HG03460 (cell line): Measurements from ENCODE around the gene CATSPERZ.

Experiments used
- ATAC-seq: cut with Tn5 transposase; IDR thresholded peaks from one replicate; pipeline ENCODE4 v1.9.1; 2021; ENCODE audit not compliant: unreplicated experiment

CATSPERZ gene

DNA sequence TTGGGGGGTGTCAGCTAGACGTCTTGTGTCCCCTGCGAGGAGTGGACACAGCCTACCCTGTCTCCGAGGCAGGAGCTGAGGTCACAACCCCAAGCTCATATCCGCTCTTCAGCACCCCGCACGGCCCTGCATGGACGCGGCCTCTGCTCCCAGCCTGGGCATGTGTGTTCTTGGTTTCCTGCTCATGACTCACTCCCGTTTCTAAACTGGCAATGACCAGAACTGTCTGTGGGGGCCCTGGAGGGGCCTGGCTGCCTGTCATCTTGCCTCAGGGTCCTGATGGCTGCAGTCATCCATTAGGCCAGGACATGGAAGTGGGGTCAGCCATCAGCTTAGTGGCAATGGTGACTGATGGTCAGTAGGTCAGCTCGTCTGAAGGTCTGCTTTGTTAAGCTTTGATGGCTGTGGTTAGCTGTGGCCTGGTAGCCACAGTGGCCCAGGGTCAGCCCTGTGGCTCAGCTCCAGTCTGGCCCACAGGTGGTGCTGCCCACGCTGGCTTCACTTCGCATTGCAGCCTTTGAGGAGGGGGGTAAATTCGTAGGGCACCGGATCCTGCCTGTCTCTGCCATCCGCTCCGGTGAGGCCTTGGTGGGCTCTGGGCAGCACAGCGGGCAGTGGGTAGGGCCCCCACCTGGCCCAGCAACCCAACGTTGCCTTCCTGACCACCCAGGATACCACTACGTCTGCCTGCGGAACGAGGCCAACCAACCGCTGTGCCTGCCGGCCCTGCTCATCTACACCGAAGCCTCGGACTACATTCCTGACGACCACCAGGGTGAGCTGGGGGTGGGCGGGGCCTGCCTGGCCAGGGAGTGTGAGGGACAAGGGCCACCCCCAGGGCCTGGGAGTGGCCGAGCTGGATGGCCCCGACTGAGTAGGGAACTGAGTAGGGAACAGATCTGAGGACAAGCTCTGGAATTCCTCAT is 36.9 kb upstream of the CATSPERZ start:
- no peak for ATAC-seq

DNA sequence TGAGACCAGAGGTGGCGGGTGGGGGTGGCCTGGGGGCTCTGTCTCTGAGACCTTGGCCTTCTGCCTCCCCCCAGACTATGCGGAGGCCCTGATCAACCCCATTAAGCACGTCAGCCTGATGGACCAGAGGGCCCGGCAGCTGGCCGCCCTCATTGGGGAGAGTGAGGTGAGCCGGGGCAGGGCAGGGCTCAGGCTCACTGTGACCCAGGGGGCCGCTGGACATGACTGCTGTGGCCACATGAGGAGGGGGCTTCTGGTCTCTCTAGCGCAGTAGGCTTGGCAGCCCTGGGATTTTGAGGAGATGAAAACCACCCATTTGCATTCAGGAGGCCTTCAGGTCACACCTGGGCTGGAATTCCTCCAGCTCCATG is 36.2 kb upstream of the CATSPERZ start:
- ATAC-seq: no peak

DNA sequence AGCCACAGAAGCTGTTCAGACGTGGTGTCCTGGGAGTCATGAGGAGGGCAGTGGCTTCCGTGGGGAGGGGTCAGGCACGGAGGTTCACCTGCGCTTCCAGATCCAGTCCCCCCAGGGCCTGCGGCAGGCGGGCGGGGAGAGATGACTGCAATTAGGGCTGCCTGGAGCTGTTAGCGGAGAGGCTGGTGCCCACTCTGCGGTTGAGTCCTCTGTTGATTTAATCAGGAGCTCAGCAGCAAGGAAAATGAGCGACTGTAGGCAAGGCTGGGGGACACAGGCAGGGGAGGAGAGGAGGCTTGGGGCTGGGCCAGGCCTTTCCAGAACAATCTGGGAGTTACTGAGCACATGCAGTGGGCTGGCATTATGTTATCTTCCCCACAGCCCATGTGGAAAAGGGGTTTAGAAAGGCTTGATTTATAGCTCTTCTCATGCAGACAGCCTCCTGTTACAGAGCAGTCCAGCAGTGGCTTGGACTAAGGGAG is 35.7 kb upstream of the CATSPERZ start:
- no peak for ATAC-seq

DNA sequence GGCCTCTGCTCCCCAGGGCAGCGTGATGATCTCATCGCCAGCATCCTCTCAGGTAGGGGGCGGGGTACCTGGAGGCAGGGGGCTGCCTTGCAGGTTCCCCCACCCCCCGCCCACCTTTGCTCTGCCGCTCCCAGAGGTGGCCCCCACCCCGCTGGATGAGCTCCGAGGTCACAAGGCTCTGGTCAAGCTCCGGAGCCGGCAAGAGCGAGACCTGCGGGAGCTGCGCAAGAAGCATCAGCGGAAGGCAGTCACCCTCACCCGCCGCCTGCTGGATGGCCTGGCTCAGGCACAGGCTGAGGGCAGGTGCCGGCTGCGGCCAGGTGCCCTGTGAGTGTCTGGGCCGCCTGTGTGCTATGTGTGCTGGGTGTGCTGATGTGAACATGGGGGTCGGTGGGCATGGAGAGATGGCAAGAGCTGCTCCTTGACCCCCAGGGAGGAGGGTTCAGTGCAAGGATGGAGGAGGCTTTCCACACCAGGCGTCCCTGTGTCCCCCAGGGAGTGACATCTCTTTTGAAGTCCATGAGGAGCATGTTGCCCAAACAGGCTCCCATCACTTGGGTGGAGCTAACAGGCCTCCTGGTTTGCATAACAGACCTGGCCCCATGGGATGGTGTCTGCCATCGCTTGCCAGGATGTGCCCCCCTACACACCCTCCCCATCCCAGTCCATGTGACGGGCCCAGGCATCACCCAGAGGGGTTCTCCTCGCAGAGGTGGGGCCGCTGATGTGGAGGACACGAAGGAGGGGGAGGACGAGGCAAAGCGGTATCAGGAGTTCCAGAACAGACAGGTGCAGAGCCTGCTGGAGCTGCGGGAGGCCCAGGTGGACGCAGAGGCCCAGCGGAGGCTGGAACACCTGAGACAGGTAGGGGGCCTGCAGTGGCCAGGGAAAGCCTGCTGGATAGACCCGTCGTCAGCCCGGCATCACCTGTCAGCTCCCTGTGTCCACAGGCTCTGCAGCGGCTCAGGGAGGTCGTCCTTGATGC is 34.7 kb upstream of the CATSPERZ start:
- ATAC-seq: no peak

DNA sequence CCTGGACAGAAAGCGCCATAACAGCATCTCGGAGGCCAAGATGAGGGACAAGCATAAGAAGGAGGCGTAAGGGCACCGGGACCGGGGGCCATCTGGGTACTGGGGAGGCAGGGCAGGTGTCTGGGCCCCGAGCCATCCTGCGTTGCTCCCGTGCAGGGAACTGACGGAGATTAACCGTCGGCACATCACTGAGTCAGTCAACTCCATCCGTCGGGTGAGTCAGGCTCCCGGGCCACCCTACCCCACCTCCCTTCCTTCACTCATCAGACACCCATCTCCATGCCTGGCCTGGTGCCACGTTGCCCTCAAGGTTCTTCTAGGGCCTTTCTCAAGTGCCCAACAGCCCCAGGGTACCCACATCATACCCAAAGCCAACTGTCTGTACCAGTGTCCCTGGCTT is 33.8 kb upstream of the CATSPERZ start:
- no peak for ATAC-seq

DNA sequence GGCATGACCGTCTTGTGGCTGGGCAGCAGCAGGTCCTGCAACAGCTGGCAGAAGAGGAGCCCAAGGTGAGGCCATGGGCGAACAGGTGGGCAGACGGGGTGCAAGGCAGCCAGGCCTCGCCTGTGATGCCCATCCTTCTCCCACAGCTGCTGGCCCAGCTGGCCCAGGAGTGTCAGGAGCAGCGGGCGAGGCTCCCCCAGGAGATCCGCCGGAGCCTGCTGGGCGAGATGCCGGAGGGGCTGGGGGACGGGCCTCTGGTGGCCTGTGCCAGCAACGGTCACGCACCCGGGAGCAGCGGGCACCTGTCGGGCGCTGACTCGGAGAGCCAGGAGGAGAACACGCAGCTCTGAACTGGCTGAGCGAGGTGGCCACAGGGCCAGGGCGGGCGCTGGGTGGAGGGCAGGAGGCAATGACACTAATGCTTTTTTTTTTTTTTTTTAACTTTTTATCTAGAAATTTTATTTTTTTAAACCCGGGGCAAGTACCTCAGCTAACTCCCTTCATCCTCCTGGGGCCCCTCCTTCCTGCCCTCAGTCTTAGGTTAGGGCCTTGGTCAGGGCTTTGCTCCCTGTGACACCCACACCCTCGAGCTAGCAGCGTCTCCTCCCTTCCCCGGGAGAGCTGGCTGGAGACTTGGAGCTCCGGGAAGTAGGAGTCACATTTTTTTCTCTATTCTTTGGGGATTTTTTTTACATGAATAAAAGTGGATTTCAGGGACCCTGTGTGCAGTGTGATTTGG is 32.8 kb upstream of the CATSPERZ start:
- no peak for ATAC-seq

DNA sequence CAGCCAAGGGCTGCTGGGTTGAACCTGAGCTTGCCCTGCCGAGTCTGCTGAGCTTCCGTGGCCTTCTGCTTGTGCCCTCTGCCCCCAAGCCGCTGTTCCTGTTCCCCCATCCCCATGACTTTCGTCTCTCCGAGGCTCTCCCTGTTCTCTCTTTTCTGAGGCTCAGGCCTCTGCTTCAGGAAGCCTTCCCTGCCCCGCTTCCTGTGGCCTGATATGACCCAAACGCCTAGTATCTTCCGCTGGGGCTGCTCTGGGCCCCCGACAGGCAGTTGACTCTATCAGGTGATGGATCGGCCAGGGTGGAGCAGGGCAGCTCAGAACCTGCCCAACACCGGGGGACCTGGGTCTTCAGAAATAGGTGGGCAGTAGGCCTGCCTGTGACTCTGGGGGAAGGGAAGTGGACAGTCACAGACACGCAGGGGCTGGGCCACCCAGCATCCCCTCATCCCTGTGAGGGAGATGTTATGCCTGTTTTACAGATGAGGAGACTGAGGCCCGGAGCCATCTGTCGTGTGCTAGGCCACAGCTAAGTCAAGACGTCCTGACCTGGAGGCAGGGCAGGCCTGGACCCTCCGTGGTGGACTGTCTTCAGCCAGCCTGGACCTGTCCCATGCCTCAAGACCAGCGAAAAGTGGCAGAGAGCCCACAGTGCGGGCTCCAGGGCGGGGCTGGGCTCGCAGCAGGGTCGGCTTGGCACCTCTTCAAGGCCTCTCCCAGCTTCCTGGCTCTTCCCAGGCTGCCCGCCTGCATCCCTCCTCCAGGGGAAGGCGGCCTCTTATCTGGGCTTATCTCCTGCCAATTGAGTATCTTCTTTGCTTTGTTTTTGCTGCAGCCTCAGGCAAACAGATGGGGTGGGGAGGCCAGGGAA is 31.9 kb upstream of the CATSPERZ start:
- ATAC-seq: no peak

DNA sequence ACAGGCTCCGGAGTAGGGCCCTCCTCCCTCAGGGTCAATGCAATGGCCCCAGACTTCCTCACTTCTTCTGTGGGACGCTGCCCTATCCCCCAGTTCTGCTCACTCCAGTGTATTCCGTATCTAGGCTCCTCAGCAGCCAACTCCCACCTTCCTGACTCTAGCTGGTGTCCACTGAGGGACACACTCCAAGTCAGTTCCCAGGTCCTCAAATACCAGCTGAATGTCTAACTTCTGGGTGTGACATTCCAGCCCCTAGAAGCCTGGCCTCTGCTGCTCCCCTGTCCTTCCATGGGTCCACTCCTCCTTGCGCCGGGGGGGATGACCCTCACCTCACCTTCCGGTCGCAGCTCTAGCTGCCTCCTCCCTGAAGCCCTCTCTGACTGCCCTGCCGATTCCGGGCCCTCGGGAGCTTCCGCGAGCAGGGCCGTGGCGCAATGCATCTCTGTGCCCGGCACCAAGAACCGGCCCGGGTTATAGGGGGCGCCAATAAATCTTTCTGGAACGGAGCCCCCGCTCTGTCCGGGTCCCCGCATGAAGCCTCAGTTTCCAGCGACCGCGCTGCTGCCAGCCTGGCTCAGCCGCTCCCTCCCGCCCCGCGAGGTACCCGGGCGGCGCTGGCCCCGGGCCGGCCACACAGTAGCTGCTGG is 31.1 kb upstream of the CATSPERZ start:
- ATAC-seq: peak; percentile 11

DNA sequence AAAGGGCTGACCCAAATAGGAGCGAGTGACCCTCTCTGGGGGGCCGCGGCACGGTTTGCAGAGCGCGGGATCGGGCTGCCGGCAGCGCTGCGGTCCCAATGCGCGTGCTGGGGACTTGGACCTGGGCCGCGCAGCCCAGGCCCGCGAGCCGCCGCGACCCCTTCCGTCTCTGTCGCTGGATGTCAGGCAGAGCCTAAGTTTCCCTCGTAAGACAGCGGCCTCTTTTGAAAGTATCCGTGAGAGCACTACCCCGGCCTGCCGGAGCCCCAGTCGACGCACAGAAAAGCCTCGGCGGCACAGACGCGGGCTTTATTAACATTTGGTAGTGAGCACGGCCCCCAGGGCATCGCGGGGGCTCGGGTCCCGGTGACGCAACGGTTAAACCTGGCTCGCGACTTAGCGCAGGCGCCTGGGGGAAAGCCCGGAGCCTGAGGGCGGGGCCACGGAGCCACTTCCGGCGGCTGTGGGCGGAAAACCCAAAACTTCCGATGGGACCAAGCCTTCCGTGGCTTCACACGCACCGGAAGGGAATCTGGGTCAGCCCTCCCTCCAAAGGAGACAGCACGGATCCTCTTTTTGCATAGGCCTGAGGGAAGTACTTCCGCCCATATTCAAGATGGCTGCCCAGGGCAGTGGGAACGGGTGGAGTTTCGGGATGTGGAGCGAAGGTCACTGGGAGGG is 30.5 kb upstream of the CATSPERZ start:
- ATAC-seq: peak; percentile 59

DNA sequence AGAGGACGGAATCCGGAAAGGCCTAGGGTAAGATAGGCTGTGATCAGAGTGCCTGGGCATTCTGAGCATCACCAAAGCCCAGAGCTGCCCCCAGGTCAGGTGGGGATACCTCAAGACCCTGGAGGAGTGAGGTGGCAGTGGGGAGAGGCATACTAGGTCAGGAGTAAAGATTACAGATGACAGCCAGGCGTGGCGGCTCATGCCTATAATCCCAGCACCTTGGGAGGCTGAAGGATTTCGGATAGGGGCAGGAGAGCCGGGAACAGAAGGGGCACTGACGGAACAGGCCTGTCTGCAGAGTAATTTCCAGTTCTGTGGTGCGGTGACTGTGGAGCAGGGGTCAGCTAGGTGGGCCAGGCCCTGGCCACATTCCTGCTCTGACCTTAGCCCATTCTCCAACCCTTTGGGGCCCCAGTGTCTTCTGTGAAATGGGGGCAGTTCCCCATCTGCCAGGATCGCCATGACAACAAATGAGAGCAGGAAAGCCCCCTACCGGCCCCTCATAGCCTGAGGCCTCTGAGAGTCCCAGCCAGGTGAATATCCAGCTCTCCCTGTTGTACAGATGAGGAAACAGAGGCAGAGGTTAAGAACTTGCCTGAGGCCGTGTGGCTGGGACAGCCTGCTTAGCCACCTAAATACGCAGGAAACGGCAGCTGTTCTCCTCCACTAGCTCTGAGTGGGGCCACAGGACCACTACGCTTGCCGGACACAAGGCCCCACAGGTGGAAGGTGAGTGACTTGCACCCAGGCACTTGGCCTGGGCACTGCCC is 24.9 kb upstream of the CATSPERZ start:
- no peak for ATAC-seq

DNA sequence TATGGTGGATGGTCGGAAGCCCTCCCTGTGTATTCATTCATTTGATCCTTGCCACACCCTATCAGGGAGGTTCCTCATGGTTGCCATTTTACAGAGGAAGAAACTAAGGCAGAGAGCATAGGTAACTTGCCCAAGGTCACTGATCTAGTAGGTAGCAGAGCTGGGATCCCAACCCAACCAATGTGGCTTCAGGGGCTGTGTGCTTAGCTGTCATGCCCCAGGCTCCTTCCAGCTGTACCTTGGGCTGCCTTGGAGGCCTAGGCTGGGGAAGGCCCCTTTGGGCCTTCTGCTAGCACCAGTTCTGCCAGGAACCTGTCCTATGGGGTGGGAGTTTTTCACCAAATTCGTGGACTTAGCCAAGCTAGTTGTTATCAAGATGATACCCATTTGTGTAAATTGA is 24.3 kb upstream of the CATSPERZ start:
- ATAC-seq: no peak

DNA sequence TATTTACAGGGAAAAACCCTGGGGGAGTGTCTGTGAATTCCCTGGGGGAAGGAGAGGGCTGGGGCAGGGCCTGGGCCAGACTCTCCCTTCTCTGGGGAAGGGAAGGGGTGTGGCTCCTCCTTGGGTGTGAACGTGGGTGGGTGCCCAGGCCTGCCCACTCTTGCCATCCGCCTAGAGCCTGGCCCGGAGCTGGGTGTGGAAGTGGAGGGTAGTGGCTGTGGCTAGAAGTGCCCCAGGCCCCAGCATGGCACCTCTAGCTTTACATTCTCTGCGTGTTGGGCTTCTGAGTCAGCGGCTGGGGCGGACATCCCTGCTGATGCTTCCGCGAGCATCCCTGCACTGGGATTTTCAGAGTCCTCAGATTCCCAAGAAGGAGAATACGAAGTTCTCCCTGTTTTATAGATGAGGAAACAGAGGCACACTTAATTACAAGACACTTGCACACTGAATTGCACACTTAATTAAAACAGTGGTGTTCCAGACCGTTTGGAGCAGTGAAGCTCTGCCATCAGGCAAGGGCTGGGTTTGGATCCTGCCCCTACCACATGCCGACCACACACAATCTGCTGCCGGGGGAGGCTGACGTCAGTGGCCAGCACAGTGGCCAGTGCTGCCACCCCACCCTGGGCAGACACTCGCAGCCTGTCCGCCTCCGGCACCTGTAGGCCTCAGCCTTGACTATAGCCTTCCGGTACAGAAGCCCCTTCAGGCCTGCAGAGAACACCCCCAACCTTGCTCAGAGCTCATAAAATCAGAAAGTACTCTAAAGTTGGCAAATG is 23.3 kb upstream of the CATSPERZ start:
- ATAC-seq: no peak

DNA sequence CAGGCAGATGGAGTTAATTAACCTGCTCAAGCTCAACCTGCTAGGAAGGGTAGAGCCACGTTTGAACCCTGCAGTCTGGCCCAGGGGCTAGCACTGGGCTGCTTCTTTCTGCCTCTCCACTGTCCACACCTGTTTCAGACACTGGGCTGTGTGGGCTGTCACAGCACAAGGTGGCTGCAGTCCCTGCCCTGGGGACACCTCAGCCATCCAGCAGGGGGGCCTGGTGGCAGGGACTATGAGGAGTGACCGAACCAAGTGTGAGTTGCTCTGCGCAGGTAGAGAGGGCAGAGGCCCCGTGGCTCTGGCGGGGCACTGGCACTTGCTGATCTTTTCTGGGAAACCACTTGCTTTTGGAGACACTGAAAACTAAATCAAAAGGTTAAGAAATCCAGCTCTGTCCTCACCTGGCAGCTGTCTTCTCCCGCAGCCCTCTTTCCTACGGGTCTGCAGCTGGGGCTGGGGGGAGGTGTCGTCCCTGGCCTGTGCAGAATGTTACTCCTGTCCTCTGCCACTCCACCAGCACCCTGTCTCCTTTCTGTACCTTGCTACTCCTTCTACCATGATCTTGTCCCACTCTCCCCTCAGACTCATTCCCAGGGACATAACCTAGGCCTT is 21.5 kb upstream of the CATSPERZ start:
- ATAC-seq: no peak

DNA sequence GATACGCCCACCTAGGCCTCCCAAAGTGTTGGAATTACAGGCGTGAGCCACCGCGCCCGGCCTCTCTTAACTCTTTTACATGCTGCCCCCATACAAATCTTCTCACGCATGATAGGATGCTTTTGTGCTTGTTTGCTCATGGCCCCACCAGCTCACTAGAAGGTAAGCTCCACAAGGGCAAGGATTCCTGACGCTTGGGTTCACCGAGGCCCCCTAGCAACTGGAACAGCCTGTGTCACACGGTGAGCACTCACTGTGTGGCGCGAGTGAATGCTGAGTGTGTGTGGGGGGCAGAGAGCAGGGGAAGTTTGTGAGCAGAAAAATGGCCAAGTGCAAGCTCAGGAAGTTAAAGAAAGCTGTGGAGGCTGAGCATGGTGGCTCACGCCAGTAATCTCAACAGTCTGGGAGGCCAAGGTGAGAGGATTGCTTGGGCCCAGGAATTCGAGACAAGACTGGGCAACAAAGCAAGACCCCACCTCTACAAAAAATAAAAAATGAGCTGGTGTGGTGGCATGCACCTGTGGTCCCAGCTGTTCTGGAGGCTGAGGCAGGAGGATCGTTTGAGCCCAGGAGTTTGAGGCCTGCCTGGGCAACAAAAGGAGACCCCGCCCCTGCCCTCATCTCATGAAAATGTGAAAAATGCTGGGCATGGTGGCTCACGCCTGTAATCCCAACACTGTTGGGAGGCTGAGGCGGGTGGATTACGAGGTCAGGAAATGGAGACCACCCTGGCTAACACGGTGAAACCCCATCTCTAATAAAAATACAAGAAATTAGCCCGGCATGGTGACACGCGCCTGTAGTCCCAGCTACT is 18.0 kb upstream of the CATSPERZ start:
- no peak for ATAC-seq

DNA sequence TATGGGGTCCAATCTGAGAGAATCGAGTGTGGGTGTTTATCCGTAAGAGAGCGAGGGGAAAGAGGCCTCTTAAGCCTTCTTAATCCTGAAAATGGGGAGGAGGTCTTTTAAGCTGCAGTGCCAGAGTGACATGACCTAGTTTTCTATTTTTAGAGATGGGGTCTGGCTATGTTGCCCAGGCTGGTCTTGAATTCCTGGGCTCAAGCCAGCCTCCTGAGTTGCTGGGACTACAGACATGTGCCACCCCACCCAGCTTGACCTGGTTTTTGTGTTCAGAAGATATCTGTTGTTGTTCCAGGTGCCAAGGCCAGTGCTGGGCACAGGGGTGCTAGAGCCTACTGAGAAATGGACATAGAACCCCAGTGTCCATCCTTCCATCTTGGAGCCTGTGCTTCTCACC is 17.1 kb upstream of the CATSPERZ start:
- ATAC-seq: no peak
